ENCODE results near the gene VPS51.
A peak's percentile ranks its signal among the peaks of the same experiment; 100 is the strongest.

The VPS51 gene

DNA sequence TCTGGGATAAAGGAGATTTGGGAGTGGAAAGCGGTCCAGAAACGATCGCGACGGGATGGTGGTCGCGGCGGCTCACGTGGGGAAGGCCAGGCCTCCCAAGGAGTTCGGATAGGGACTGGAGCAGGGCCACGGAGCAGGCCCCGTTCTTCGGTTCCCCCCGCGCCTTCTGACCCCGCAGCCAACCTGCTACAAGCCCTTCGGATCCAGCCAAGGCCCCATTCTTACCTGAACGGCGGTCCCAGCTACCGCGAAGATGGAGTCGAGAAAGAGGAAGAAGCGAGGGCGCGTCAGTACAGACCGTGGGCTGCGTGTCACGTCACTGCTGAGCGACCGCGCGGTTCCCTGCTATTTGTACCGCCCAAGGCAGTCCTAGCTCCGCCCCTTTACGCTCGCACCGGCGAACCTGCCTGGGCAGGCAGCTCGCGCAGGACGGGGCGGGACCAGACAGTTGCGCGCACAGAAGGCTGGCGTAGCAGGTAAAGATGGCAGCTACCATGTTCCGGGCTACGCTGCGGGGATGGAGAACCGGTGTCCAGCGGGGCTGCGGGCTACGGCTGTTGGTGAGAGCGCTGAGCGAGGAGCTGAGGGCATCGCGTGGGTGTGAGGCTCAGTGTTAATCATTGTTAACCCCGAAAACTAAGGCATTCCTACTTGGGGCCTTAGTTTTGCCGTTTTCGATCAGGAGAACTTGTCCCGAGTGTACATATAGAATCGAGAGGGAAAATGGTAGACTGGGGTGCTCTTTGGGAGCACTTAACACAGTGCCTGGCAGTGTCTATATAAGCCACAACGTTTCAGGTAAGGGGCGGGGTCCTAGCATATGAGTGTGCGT is 26.1 kb downstream of the VPS51 start, which contains the start of the genes FAU and MRPL49:
Gene FAU (minus strand): TSS at position 270 of the 832 bp plus-strand sequence. CDS start 321 bp downstream, outside the sequence.
Gene MRPL49 (plus strand): TSS at position 457 of the 832 bp plus-strand sequence. CDS start 26 bp downstream, at position 483.
- DNase-seq: peak; percentile 100

DNA sequence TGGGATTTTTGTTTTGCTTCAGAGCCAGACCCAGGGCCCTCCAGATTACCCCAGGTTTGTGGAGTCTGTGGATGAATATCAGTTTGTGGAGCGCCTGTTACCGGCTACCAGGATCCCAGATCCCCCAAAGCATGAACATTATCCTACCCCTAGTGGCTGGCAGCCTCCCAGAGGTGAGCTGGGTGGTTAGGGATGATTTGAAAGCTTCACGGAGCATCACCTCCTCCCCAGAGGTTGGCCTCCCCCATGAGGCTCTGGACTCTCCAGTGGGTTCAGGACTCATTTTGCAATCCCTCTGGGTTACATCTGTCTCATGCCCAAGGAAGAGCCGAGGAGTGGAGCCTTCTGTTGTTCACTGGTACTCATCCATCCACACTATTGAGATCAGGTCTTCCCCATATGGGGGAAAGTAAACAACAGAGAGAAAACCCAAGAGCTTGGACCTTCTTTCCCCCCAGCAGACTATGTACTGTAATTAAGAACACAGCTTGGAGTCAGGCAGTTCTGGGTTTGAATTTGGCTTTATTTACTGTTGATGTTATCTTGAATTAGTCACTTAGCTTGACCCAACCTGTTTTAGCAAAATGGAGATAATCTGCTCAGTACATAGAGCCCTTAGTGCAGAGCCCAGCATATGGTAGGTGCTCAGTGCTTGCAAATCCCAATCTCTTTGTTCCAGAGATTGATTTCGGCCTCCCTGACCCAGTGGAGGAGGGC is 28.6 kb downstream of the VPS51 start:
- no peak for DNase-seq

DNA sequence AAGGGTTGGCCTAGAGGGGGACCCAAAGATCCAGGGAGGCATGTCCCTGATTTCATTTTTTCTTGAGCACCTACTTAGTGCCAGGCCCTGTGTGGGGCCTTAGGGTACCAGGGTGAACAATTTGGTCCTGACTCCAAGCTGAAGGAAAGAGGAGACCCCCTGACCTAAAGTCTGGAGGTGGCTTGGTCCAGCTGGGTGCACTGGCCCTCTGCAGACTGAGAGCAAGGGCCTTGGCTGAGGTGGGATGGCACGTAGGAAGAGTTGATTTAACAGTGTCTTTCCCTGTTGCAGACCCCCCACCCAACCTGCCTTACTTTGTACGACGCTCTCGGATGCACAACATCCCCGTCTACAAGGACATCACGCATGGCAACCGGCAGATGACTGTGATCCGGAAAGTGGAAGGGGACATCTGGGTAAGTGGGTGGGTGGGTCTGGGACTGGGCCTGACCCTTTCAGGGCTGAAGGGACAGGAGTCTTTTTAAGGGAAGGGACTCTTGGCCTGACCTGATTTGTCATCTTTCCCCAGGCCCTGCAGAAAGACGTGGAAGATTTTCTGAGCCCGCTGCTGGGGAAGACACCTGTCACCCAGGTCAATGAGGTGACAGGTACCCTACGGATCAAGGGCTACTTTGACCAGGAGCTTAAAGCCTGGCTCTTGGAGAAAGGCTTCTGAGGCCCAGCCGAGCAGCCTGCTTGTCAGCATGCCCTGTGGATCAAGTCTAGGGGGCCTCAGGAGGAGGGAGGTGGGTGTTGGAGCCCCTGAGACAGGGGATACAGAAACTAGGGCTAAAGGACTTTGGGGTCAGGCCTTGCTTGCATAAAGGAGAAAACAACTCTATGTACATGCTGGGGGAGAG is 29.4 kb downstream of the VPS51 start:
- no peak for DNase-seq

DNA sequence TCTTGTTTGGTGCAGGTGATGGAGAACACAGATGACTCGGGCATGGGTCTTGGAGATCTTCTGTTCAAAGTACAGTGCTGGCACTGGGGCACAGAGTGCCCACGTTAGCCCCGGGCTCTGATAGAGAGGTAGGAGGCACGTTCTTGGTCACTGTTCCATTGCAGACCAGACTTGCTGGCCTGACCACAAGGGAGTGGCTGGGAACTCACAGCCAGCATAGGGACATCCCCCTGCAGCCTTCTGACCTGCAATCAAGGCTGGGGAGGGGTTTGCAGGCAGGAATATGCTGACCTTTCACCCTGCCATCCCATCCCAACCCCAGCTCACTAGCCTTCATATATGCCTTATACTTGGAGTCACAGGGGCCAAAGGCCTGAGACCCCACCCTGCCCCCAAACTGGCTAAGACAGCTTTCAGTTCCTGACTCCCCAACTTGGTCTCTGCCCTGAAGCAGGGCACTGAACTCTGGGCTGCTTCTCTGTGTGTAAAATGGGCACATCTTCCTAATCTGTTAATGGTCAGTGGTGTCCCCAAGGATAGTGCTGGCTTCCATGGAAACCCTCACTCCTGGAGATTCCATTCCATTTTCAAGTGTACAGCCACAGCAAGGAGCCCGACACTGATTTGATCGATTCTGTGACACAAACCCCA is 30.7 kb downstream of the VPS51 start:
- no peak for DNase-seq

DNA sequence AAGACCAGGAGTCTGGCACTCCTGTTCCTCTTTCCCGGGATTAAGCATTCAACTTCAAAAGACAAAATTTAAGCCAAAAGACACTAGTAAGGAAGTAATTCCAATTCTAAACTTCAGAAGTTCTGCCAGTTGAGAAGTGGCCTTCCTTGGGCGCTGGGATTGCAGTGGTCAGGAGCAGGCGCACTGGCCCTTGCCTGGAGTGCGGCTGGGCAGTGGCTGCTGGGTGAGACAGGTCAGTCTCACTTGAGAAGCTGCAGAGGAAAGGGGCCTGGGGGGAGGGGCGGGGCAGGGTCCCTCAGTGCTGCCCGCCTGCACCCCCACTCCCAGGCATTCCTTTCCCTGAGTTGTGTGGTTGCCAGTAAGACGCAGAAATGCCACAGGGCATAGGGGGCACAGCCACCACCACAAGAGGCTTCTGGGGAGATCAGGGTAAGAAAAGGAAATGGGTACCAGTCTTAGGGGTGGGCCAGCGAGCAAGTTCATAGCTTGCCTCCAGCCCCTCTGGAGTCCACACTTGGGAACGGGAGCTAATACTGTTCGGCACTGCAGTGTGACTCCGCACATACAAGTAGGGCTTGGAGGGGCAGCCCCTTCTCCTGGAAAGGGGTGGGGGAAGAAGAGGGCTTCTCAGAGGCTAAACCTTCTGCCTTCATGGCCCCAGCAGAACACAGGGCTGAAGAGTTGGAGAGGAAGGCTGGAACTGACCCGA is 31.6 kb downstream of the VPS51 start:
- no peak for DNase-seq

DNA sequence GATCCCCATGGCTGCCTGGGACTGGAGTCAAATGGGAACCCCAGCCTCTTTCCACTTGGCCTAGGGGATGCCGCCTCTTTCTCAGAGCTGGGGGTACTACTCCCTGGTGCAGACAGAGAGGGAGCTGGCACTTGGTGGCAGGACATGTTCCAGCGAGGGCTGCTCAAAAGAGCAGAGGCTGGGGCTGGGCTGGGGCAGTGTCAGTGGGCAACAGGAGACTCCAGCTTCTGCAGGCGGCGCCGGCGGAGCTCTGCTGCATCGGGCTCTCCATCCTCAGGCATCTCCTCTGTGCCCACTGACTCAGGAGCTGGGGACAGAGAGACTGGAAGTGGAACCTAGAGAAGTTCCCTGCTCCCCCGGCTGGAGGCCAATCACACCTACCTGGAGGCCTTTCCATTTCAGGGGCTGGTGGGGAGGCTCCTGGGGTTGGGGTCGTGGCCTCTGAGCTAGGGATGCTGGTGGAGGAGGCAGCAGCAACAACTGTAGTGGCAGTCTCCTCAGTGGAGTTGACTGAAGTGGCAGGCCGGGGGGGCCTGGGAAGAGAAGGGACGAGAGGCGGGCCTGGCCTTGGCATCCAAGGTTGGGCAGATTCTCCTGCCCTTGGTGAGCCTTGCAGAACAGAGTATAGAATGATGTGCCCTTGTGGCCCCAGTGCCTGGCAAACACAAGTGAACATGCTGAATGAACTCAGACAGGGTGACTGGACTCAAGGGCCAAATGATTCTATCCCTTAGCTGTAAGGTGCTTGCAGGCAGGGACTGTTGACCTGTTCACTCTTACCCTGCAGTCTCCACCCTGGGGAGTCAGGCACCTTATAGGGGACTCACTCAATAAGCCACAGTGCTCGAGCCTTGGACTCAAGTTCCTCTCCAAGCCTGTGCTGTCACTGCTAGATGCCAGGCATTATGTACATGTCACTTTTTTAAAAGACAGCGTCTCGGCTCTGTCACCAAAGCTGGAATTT is 32.5 kb downstream of the VPS51 start:
- DNase-seq: no peak

DNA sequence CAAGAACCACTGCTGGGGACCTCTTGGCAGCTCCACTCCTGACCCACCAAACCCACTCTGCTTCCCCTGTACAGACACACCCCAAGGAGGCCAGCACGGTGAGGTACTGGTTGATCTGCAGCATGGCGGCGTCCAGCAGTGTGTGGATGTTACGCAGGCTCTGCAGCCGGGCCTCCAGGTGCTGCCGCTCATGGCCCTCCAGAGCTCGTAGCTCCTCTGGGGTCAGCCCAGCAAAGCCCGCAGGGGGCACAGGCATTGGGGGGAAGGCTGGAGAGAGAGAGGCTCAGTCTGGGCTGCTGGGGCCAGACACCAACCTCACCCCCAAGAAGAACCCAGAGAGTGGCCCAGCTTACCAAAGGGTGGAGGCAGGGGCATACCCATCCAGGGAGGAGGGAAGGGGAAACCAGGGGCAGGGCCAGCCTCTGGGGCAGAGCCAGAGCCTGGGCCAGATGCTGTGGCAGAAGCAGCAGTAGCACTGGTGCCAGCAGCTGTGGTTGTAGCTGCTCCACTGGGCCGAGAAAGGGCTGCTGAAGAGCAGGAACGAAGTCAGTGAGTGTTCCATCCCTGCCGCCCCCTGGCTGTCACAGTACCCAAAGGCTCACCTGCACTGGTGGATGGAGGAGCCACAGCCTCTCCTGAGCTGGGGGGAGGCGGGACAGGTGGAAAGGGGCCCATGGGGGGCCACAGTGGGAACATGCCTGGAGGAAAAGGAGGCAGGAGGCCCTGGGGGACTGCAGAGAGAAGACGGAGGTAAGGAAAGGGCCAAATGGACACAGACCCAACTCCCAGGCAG is 33.8 kb downstream of the VPS51 start:
- no peak for DNase-seq

DNA sequence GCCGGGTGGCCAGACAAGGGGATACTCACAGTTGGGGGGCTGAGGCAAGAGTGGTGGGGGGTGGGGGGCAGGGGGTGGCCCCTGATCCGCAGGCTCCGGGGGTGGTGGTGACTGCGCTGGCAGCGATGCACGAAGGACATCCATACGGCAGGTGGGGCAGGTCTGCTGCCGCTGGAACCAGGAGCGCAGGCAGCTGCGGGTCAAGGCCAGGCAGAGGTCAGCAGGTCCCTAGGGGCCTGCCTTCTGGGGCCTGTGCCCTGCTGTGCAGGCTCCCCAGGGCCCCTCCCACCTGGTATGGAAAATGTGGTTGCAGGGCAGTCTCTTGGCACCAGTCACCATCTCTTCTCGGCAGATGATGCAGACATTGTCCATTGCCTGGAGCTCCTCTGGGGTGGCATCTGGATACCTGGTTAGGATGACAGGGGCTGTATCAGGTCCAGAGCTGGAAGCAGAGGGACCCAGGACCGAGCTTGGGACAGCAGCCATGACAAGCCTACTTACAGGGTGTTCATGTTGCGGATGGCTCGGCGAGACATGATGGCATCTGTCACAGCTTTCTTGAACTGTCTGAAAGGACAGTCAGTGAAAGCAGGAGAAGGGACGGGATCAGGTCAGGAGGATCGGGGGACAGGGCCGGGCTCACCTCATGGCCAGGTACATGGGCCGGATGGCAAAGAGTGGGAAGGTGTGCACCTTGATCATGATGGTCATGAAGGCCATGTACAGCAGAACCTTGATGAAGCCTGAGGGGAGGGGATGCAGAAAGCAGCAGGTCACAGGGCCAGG is 34.8 kb downstream of the VPS51 start:
- no peak for DNase-seq

DNA sequence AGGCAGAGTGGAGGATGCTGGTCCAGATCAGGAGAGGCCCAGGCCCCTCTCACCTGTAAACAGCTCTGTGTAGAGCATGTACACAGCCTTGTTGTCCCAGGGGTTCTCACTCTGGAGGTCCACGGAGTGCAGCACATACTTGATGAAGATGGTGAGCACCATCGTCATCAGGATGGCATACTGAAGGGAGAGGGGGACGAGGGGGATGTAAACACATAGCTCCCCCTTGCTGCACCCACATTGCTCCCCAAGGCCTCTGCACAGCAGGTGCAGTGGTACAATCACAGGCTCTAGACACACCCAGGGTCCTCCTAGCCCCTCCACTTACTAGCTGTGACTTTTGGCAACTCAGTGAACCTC is 35.4 kb downstream of the VPS51 start:
- DNase-seq: no peak

DNA sequence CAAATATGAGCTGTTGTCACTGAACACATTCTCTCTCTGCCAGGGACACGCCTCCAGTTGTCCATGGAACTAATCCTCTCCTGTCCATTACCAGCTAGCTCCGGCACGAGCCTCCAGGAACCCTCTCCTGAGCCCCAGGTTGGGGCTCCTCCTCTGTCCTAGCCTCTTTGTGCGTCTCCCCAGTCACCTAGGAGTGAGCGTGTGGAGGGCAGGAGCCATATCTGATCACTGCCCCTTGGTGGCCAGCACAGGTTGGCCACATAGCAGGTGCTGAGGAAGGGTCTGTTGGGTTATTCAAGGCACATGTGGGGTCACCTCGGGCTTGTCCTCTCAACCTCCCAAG is 35.9 kb downstream of the VPS51 start:
- no peak for DNase-seq

DNA sequence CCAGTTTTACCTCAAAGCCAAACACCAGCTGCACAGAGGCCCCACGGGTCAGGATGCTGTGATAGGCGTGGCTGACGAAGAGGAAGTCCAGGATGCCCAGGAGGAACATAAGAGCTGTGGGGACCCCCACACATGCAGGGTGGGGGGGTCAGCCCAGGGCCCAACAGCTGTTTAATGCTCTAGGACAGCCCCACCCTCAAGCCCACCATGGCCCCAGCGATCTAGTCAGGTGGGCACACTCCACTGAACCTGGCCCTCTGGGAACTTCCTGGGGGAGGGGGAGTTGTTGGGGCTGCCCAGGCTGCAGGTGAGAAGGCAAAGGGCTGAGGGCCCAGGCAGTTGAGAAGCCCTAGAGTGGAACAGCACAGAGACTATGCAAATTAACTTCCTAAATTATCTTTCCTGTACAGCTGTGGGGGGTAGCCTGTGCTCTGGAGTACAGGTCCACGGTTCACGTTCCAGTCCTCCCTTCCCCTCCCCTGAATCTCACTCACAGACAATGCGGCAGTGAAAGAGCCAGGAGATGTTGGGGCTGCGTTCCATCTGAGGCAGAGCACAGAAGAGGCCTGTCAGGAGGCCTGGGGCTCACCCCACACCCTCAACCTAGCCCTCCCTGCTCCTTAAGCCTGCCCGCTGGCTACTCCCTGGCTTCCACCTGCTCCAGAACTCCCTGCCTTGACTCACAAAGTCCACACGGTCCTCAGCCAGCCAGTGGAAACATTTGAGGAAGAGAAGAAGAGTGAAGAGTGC is 36.4 kb downstream of the VPS51 start:
- DNase-seq: no peak

DNA sequence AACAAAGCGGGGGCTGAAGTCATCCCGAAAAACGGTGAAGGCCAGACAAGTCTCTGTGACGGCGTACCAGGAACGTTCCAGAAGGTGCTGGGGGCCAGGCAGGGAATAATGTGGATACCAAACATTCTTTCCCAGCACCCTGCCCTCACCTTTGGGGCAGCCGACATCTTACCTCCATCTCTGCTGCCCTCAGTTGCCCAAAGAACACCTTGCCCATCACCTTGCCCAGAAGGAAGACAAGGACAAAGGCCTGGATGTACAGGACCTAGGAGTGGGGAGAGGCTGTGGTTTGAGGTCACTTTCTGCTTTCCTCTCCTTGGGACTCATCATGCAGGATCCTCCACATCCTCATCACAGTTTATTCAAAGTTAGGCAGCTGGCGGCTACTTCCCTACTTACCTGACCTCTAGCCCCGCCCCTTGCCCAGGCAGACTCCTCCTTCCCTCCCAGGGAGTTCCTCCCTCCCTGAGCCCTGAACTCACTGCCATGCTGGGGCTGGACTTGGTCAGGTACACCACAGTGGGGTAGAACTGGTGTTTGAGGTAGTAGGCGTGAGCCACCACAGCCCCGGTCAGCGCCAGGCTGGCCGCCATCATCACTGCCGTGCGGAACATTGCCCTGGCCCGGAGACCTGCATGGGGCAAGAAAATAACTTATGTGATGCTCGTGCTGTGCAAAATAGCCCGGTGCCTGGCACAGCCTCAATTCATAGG is 37.1 kb downstream of the VPS51 start:
- DNase-seq: peak; percentile 85

DNA sequence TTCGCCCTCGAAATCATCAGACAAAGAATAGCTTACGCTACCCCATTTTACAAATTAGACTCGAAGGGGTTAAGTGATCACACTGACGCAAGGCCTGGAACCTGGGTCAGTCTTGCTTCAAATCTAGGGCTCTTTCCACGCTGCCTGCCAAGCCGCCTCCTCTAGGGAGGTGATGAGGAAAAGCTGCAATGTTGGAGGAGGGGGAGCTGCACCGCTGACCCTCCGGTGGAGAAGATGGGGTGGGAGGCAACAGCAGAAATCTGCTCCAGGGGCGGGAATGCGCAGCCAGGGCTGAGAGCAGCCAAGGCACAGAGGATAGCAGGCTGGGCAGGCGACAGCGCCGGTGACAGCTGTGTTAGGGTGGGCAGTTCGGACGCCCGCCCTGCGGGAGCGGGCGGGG is 37.7 kb downstream of the VPS51 start:
- DNase-seq: no peak

DNA sequence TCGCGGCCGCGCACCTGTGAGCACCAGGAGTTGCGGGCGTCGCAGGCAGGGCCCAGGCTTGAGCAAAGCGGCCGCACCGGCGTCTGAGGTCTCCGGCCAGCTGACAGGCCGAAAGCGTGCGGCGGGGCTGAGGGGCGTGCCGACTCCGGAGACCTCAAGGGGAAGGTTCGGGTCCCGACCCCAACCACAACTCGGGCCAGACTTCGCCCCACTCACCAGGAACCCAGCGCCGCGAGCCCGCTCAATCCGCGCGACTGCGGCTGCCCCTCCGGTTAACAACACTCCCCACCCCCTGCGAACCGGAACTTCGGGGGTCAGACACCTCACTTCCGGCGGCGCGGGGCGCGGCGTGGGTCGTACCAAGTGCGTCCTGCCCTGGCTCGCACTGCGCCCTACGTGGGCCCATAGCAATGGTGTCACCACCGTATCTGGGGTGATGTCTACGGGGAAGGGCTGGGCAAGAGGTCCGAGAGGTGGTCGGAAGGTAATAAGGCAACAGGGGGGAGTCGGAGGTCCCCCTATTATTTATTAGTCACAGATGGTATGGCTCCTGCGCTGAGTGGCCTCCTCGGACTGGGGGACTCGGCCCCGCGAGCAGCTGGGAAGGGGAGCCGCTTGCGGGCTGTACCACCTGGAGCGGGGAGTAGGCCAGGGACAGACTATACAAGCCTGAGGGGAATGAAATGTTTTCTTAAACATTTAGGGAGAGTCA is 38.4 kb downstream of the VPS51 start, which contains the start of gene SYVN1:
Gene SYVN1 (minus strand): TSS at position 280 of the 712 bp plus-strand sequence. CDS start 918 bp downstream, outside the sequence.
- peak; percentile 98 for DNase-seq

DNA sequence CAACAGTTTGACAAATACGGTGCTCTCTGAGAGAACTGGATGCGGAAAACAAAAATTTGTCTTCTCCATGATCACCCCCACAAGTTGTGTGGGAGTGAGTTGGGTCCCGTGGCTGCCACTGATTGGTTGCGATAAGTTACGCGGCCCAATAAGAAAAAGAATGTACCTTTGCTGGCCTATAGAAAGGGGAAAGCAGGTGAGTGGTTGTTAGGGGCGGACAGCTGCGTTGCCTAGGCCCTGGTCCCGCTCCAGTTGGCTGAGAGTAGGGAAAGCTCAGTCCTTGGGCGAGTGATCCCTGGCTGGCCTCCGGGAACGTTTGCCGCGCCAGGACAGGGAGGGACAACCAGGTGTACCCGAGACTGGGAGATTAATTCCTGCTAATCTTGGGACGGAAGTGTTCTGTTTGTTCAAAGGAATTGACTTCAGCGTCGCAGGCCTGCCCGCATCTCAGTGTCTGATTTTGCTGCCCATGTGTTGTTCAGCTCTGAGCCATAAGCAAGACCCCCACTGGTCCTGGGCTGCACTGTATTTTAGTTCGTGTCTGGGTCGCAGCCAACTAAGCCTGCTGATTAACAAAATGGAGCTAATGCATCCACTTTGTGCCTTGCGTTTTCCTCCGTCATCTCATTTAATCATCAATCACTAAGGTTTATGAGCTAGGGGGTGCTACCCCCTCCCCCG is 39.1 kb downstream of the VPS51 start:
- peak; percentile 93 for DNase-seq

DNA sequence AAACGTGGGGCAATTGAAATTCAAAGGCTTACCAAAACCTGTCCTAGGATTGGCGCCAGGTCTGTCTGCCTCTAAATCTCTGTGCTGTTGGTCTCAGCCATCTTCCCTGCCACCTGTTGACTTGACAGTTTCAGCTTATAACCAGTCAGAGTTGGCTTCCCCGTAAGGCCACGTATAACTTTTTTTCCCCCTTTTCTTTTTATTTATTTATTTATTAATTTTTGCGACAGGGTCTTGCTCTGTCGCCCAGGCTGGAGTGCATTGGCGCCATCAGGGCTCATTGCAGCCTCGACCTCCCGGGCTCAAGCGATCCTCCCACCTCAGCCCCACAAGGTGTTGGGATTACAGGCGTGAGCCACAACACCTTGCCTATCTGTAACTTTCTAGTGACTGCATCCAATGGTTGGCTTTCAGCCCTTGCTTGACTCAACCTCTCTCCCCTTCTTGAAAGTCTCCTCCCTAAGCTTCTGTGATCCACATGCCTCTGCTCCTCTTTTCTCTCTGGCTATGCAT is 39.7 kb downstream of the VPS51 start:
- no peak for DNase-seq

Data from activated effector memory CD4-positive, alpha-beta T cell treated with anti-CD3 and anti-CD28 coated beads, Interleukin-2, amount 50 U/mL, for 16 hours (primary cell).